ENCODE data around the gene TMED9. TPM values are rescaled to one million over a fixed set of nuclear protein-coding genes. Genes with fewer than 3 reads are reported as not detected.
"Not testable (repeated sequence)": the region's sequence is repeated elsewhere in the genome, so short reads cannot be mapped to it uniquely, and the experiment has no call there.

TMED9 gene
- total RNA-seq, 4 donors from 2014 or later, result 50.9 to 86.4 (median 72.9) TPM

DNA sequence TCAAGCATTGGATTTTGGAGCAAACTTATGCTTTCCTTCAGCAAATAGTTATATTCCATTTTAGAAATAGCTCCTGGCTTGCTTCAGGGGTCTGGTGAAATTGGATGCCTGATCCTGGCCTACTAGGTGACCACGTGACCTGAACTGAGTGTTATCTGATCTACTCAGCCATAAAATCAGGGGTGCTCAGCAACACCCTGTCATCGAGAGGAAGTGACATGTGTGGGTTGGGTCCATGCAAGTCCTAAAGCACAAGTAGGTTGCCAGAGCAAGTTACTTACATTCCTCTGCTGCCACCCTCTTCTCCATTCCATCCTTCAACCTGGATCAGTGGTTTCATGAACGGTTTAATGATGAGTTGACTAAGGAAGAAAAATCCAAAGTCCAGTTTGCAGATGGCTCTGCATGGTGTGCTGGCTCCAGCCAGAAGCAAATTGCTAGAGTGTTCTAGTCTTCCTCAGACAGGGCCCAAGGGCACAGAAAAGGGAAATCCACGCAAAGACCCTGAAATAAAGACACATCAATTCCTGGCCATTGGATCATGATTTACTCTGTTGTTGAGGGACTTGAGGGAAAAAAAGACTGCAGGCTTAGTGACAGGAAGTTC lies 34.9 kb upstream of the TMED9 start:
- Histone ChIP-seq H3K4me3 (no peak overlapping the region), H3K9me3 (no peaks in the 10 kb centered on the region), H3K27me3 (no peaks in the 10 kb centered on the region), H3K36me3 (peaks cover 0 to 4% of the 10 kb centered on the region in 2 donors), H3K4me1 (peaks cover 0 to 29% (median 8%) of the 10 kb centered on the region in 3 donors), H3K27ac (no peak overlapping the region)
- ATAC-seq, result no peak
- 42 to 60% methylated on average over 2 of the region's 4 CpGs for WGBS, 2 donors (ENCODE audit: low coverage in 1 of 2)
- TF ChIP-seq POLR2AphosphoS5 (IDR thresholded peaks at IDR 0.05), result no peak
- no peak for TF ChIP-seq EP300 (IDR thresholded peaks at IDR 0.05)
- TF ChIP-seq, protein P1, sequence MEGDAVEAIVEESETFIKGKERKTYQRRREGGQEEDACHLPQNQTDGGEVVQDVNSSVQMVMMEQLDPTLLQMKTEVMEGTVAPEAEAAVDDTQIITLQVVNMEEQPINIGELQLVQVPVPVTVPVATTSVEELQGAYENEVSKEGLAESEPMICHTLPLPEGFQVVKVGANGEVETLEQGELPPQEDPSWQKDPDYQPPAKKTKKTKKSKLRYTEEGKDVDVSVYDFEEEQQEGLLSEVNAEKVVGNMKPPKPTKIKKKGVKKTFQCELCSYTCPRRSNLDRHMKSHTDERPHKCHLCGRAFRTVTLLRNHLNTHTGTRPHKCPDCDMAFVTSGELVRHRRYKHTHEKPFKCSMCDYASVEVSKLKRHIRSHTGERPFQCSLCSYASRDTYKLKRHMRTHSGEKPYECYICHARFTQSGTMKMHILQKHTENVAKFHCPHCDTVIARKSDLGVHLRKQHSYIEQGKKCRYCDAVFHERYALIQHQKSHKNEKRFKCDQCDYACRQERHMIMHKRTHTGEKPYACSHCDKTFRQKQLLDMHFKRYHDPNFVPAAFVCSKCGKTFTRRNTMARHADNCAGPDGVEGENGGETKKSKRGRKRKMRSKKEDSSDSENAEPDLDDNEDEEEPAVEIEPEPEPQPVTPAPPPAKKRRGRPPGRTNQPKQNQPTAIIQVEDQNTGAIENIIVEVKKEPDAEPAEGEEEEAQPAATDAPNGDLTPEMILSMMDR (IDR thresholded peaks at IDR 0.05), result no peak
- no peak for TF ChIP-seq POLR2A (IDR thresholded peaks at IDR 0.05)

DNA sequence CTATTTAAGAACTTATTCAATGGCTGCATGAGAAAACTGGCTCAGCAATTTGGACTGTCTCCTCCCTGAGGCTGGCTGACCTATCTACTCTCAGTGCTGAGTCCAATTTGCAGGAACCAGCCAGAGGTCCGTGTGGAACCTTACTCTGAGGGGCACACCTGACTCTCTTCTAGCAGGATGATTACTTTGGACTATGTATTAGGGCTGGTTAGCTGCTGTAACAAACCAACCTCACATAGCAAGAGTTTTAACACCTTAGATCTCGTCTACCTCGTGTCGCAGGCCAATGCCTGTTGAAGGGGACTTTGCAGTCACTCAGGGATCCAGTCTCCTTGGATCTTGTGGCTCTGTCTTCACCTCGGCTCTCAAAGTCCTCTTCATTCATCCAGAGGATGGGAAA lies 34.2 kb upstream of the TMED9 start:
- Histone ChIP-seq H3K27ac (no peak overlapping the region), H3K27me3 (no peaks in the 10 kb centered on the region), H3K36me3 (no peaks in the 10 kb centered on the region), H3K9me3 (no peaks in the 10 kb centered on the region), H3K4me1 (peaks cover 0 to 22% (median 6%) of the 10 kb centered on the region in 3 donors), H3K4me3 (no peak overlapping the region)
- 69 to 100% methylated on average over 2 to 4 of the region's 5 CpGs for WGBS, 2 donors (ENCODE audit: low coverage in 1 of 2)
- no peak for TF ChIP-seq POLR2AphosphoS5 (IDR thresholded peaks at IDR 0.05)
- TF ChIP-seq EP300 (IDR thresholded peaks at IDR 0.05), result no peak
- no peak for TF ChIP-seq POLR2A (IDR thresholded peaks at IDR 0.05)
- TF ChIP-seq, protein P1 (IDR thresholded peaks at IDR 0.05), result no peak
- ATAC-seq, result no peak

DNA sequence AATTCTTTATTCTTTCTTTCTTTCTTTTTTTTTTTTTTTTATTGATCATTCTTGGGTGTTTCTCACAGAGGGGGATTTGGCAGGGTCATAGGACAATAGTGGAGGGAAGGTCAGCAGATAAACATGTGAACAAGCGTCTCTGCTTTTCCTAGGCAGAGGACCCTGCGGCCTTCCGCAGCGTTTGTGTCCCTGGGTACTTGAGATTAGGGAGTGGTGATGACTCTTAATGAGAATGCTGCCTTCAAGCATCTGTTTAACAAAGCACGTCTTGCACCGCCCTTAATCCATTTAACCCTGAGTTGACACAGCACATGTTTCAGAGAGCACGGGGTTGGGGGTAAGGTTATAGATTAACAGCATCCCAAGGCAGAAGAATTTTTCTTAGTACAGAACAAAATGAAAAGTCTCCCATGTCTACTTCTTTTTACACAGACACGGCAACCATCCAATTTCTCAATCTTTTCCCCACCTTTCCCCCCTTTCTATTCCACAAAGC lies 32.5 kb upstream of the TMED9 start:
- H3K27ac ChIP-seq, H3K9me3 ChIP-seq, H3K27me3 ChIP-seq, H3K4me3 ChIP-seq, ATAC-seq, H3K36me3 ChIP-seq: not testable (repeated sequence)
- peaks cover 0 to 11% (median 0%) of the 10 kb centered on the region in 3 donors for H3K4me1 ChIP-seq
- WGBS, 2 donors (ENCODE audit: low coverage in 1 of 2), result 50 to 96% methylated on average over 4 to 8 of the region's 8 CpGs

DNA sequence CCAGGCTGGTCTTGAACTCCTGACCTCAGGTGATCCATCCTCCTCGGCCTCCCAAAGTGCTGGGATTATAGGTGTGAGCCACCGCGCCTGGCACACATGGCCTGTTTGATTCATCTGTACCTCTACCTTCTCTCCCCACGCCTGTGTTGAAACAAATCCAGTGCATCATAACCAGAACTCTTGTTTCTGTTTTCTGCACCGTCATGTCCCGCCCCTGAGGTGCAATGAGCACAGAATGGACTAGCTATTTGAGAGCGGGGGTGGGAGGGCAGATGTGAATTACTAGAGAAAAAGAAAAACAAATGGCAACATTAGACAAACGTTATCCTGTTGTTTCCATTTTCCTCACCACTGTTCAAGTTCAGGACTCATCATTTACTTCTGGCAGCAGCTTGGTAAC lies 27.0 kb upstream of the TMED9 start:
- 73 to 84% methylated on average over 3 to 6 of the region's 8 CpGs for WGBS, 2 donors (ENCODE audit: low coverage in 1 of 2)
- no peak for ATAC-seq
- H3K4me3 ChIP-seq, result no peak overlapping the region

DNA sequence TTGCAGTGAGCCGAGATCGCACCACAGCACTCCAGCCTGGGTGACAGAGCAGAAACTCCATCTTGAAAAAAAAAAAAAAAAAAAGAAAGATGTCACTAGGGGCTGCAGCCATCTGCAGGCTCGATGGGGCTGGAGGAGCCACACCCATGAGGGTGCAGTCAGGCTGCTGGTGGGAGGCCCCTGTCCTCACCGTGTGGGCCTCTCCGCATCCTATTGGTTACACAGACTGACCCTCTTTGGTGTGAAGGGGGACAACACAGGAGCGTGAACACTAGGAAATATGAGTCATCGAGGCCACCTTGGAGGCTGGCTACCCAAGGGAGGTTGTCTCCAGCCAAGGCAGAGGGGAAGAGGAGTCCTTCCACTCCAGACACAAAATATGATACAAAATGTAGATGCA lies 23.7 kb upstream of the TMED9 start:
- H3K36me3 ChIP-seq, result no peaks in the 10 kb centered on the region
- no peaks in the 10 kb centered on the region for H3K9me3 ChIP-seq
- H3K4me1 ChIP-seq, result no peaks in the 10 kb centered on the region
- ATAC-seq, result no peak
- no peak overlapping the region for H3K27ac ChIP-seq
- TF ChIP-seq POLR2A (IDR thresholded peaks at IDR 0.05), result no peak
- TF ChIP-seq POLR2AphosphoS5 (IDR thresholded peaks at IDR 0.05), result no peak
- TF ChIP-seq, protein P1 (IDR thresholded peaks at IDR 0.05), result no peak
- TF ChIP-seq EP300 (IDR thresholded peaks at IDR 0.05), result no peak
- peaks cover 17% of the 10 kb centered on the region for H3K27me3 ChIP-seq
- H3K4me3 ChIP-seq, result no peak overlapping the region
- WGBS, 2 donors (ENCODE audit: low coverage in 1 of 2), result 44 to 66% methylated on average over 5 to 6 of the region's 7 CpGs

More for the DNA sequence above, 27.0 kb upstream of the TMED9 start:
- Histone ChIP-seq H3K4me1 (no peaks in the 10 kb centered on the region), H3K27me3 (peaks cover 17% of the 10 kb centered on the region), H3K36me3 (no peaks in the 10 kb centered on the region), H3K27ac (no peak overlapping the region), H3K9me3 (no peaks in the 10 kb centered on the region)
- TF ChIP-seq, protein P1 (IDR thresholded peaks at IDR 0.05), result no peak
- TF ChIP-seq EP300 (IDR thresholded peaks at IDR 0.05) (no peak), POLR2AphosphoS5 (IDR thresholded peaks at IDR 0.05) (no peak), POLR2A (IDR thresholded peaks at IDR 0.05) (no peak)
